GM12865 (cell line): ENCODE measurements around the gene KIF1C.

Experiments used
- DNase-seq: peaks from one replicate; pipeline ENCODE4 v3.0.0; 2010; ENCODE audit warnings: low read depth
- H3K4me3 ChIP-seq: 2 replicates; pipeline ENCODE4 v1.5.1; 2011; ENCODE audit warnings: mild to moderate bottlenecking, low read depth, low read length, control low read depth
- CTCF ChIP-seq: IDR thresholded peaks from 2 replicates; pipeline ENCODE4 v1.5.1; 2011; ENCODE audit warnings: low read length, control low read depth, low read depth, inconsistent platforms; ENCODE audit not compliant: insufficient read depth; ENCODE audit errors: missing control alignments

Gene KIF1C

GRCh38 chr17:5032865-5033264, 35.1 kb downstream of the KIF1C start:
- DNase-seq: no peak
- no peak overlapping the region for H3K4me3 ChIP-seq
- TF ChIP-seq CTCF: no peak

- no peak for TF ChIP-seq CTCF
- no peak overlapping the region for H3K4me3 ChIP-seq
- no peak for DNase-seq
Measured at GRCh38 chr17:5033352-5034015, 35.7 kb downstream of the KIF1C start.

- no peak overlapping the region for H3K4me3 ChIP-seq
- no peak for DNase-seq
- no peak for TF ChIP-seq CTCF
Measured at GRCh38 chr17:5034063-5034462, 36.3 kb downstream of the KIF1C start.

GRCh38 chr17:5034651-5035050, 36.9 kb downstream of the KIF1C start:
- TF ChIP-seq CTCF: no peak
- no peak for DNase-seq
- no peak overlapping the region for H3K4me3 ChIP-seq

GRCh38 chr17:5035315-5035714, 37.6 kb downstream of the KIF1C start, which contains the start of gene SLC52A1:
Gene SLC52A1 (minus strand): TSS chr17:5035426. CDS start chr17:5034606, 820 bp downstream.
- H3K4me3 ChIP-seq: no peak within 1 kb of the TSS
- no peak for DNase-seq
- no peak for TF ChIP-seq CTCF

GRCh38 chr17:5042157-5043022, 44.6 kb downstream of the KIF1C start:
- DNase-seq: no peak
- no peak for TF ChIP-seq CTCF
- H3K4me3 ChIP-seq: no peak overlapping the region
